Neuron (in vitro differentiated cells): ENCODE results near the gene CAMK1G.

Experiments
- H2AFZ ChIP-seq: one replicate; pipeline ENCODE4 v1.6.1; 2013; ENCODE audit warnings: low read depth, mild to moderate bottlenecking, inconsistent platforms, low read length, moderate library complexity
- H3K27me3 ChIP-seq: one replicate; pipeline ENCODE4 v1.6.1; 2013; ENCODE audit warnings: low read length; ENCODE audit not compliant: insufficient read depth
- H3K36me3 ChIP-seq: one replicate; pipeline ENCODE4 v1.6.1; 2013; ENCODE audit warnings: low read length; ENCODE audit not compliant: insufficient read depth
- H3K4me1 ChIP-seq: one replicate; pipeline ENCODE4 v1.6.1; 2013; ENCODE audit warnings: low read length; ENCODE audit not compliant: insufficient read depth
- H3K4me3 ChIP-seq: 2 replicates; pipeline ENCODE4 v1.5.1; 2013; ENCODE audit warnings: mild to moderate bottlenecking, low read length, moderate library complexity
- H3K9me3 ChIP-seq: one replicate; pipeline ENCODE4 v1.6.1; 2013; ENCODE audit warnings: low read length

CAMK1G gene

DNA sequence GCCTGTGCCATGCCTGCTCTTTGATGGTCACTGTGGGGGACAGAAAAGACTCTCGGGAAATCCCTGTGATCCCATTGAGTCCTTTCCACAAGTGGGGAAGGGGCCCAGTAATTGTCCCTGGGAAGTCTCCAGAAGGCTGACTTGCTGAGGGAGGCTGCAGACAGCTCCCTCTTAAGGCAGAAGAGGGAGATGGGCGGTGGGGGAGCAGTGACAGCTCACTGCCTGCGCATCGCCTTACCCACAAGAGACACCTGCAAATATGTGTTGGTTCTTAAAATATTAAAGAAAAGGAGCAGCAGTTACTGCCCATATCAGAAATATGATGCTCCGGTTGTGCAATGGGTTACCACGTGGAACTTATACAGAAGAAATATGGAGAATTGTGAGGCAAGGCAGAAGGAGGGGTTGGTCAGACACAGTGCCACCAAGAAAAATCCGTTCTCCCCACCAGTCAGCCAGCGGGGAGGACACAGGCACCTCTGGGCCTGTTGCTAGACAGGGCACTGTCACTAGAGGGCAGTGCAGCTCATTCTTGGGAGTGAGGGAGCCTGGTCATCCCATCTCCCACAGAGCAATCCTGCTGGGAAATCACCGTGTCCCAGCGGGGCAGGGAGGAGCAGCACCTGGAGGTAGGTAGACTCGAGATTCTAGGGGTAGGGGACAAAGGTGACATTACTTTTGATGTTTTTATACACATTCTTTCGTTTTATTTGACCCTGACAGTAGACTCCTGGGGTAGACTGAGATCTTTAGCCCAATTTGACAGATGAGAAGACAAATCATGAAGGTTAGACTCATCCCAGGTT lies 6.9 kb upstream of the CAMK1G start:
- H3K27me3 ChIP-seq: no peaks in the 10 kb centered on the region
- no peak overlapping the region for H2AFZ ChIP-seq
- H3K9me3 ChIP-seq: no peaks in the 10 kb centered on the region
- H3K36me3 ChIP-seq: no peaks in the 10 kb centered on the region
- H3K4me3 ChIP-seq: no peak overlapping the region
- H3K4me1 ChIP-seq: peaks cover 5% of the 10 kb centered on the region

GRCh38 chr1:209577346-209577745 lies 6.2 kb upstream of the CAMK1G start:
- no peaks in the 10 kb centered on the region for H3K36me3 ChIP-seq
- H3K4me3 ChIP-seq: no peak overlapping the region
- peaks cover 5% of the 10 kb centered on the region for H3K4me1 ChIP-seq
- no peaks in the 10 kb centered on the region for H3K27me3 ChIP-seq
- no peak overlapping the region for H2AFZ ChIP-seq
- no peaks in the 10 kb centered on the region for H3K9me3 ChIP-seq

GRCh38 chr1:209580577-209580976 lies 2.9 kb upstream of the CAMK1G start:
- Histone ChIP-seq H2AFZ (no peak overlapping the region), H3K4me3 (no peak overlapping the region), H3K27me3 (peaks cover 9% of the 10 kb centered on the region), H3K4me1 (no peaks in the 10 kb centered on the region), H3K36me3 (no peaks in the 10 kb centered on the region), H3K9me3 (no peaks in the 10 kb centered on the region)

- Histone ChIP-seq H3K36me3 (no peaks in the 10 kb centered on the region), H3K9me3 (no peaks in the 10 kb centered on the region), H2AFZ (no peak overlapping the region), H3K4me3 (peak overlapping the region; percentile 39), H3K4me1 (no peaks in the 10 kb centered on the region), H3K27me3 (peaks cover 19% of the 10 kb centered on the region)
Observed at GRCh38 chr1:209584231-209584672, 738 bp downstream of the CAMK1G start.

DNA sequence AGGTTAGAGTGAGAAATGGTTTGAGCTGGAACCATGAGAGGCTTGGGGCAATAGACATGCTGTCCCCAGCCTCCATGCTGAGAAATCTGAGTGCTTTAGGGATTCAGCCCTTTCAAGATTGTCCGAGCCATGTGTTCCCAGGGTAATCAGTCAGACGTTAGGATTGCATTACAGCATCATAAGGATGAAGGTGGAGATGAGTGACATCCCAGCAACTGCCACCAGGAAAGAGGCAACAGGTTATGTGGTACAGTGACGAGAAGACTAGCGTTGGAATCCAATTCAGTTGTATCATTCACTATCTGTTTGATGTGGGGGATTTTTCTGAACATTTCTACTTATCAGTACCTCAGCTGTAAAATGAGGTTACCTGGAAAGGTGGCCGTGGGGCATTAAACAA lies 1.7 kb downstream of the CAMK1G start:
- Histone ChIP-seq H3K36me3 (no peaks in the 10 kb centered on the region), H2AFZ (no peak overlapping the region), H3K4me3 (no peak overlapping the region)

GRCh38 chr1:209585672-209586071 lies 2.2 kb downstream of the CAMK1G start:
- Histone ChIP-seq H3K36me3 (no peaks in the 10 kb centered on the region), H3K4me3 (no peak overlapping the region), H3K9me3 (no peaks in the 10 kb centered on the region), H2AFZ (no peak overlapping the region), H3K27me3 (peaks cover 19% of the 10 kb centered on the region), H3K4me1 (no peaks in the 10 kb centered on the region)

More for the DNA sequence above, 1.7 kb downstream of the CAMK1G start:
- Histone ChIP-seq H3K27me3 (peaks cover 19% of the 10 kb centered on the region), H3K4me1 (no peaks in the 10 kb centered on the region), H3K9me3 (no peaks in the 10 kb centered on the region)

- no peak overlapping the region for H3K4me3 ChIP-seq
Observed at GRCh38 chr1:209586221-209586740, 2.8 kb downstream of the CAMK1G start.

DNA sequence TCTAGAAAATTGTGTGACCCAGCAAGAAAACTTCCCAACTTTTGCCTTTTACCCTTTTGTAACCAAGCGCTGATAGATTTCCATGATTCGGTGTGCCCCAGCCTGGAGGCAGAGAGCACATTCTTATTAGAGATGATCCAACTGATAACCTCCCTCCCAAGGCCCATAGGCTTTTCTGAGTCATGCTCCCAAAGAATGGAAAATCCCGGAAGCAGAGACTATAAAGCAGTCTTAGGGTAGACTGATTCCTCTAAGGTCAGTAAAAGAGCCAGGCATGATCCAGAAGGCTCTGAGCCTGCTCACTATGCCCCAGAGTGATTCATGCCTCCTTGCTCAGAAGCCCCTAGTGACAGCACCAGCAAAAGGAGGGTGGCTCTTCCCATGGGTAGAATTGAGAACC lies 4.3 kb downstream of the CAMK1G start:
- Histone ChIP-seq H3K27me3 (peaks cover 19% of the 10 kb centered on the region), H3K36me3 (no peaks in the 10 kb centered on the region), H3K4me1 (no peaks in the 10 kb centered on the region), H3K4me3 (no peak overlapping the region), H2AFZ (no peak overlapping the region), H3K9me3 (no peaks in the 10 kb centered on the region)

More at GRCh38 chr1:209586221-209586740, 2.8 kb downstream of the CAMK1G start:
- Histone ChIP-seq H3K27me3 (peaks cover 19% of the 10 kb centered on the region), H3K9me3 (no peaks in the 10 kb centered on the region), H2AFZ (no peak overlapping the region), H3K4me1 (no peaks in the 10 kb centered on the region), H3K36me3 (no peaks in the 10 kb centered on the region)

GRCh38 chr1:209589440-209589839 lies 5.9 kb downstream of the CAMK1G start:
- Histone ChIP-seq H3K4me1 (no peaks in the 10 kb centered on the region), H3K9me3 (no peaks in the 10 kb centered on the region), H3K4me3 (no peak overlapping the region), H3K36me3 (no peaks in the 10 kb centered on the region), H3K27me3 (peaks cover 18% of the 10 kb centered on the region), H2AFZ (no peak overlapping the region)

GRCh38 chr1:209589863-209590262 lies 6.3 kb downstream of the CAMK1G start:
- Histone ChIP-seq H3K36me3 (no peaks in the 10 kb centered on the region), H3K4me1 (no peaks in the 10 kb centered on the region), H2AFZ (no peak overlapping the region), H3K9me3 (no peaks in the 10 kb centered on the region), H3K4me3 (no peak overlapping the region), H3K27me3 (peaks cover 14% of the 10 kb centered on the region)

GRCh38 chr1:209590405-209590804 lies 6.9 kb downstream of the CAMK1G start:
- no peak overlapping the region for H3K4me3 ChIP-seq
- peaks cover 10% of the 10 kb centered on the region for H3K27me3 ChIP-seq

DNA sequence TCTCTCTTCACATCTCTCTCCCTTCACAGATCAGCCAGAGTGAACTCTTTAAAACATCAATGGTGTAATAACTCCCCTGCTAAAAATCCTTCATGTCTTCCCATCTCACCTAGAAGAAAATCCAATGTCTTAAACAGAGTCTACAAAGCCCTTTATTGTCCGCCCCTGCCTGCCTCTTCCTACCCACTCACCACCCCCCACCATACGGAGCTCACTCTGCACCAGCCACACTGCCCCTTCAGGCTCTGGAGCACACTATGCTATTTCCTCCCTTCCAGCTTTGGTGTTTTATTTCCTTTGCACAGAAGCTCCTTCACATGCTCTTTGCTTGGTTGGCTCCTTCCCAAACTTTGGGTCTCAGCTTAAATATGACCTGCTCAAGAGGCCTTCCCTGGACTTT lies 10.2 kb downstream of the CAMK1G start:
- no peaks in the 10 kb centered on the region for H3K4me1 ChIP-seq
- no peaks in the 10 kb centered on the region for H3K27me3 ChIP-seq
- no peak overlapping the region for H2AFZ ChIP-seq
- no peaks in the 10 kb centered on the region for H3K36me3 ChIP-seq
- H3K9me3 ChIP-seq: no peaks in the 10 kb centered on the region
- no peak overlapping the region for H3K4me3 ChIP-seq

More at GRCh38 chr1:209590405-209590804, 6.9 kb downstream of the CAMK1G start:
- H3K4me1 ChIP-seq: no peaks in the 10 kb centered on the region
- H2AFZ ChIP-seq: no peak overlapping the region
- H3K9me3 ChIP-seq: no peaks in the 10 kb centered on the region
- no peaks in the 10 kb centered on the region for H3K36me3 ChIP-seq

- no peaks in the 10 kb centered on the region for H3K36me3 ChIP-seq
Observed at GRCh38 chr1:209594440-209594839, 10.9 kb downstream of the CAMK1G start.

More at GRCh38 chr1:209594440-209594839, 10.9 kb downstream of the CAMK1G start:
- Histone ChIP-seq H3K4me3 (no peak overlapping the region), H3K27me3 (no peaks in the 10 kb centered on the region), H3K4me1 (no peaks in the 10 kb centered on the region), H3K9me3 (no peaks in the 10 kb centered on the region), H2AFZ (no peak overlapping the region)
